Duodenal mucosa (tissue), 2 donors: ENCODE data around the gene TBRG4.

ENCODE experiments used
- H3K27ac ChIP-seq: one replicate; pipeline ENCODE4 v1.7.0; 2013; ENCODE audit warnings: low read depth, low read length
- H3K27me3 ChIP-seq, 2 donors: one replicate each; pipeline ENCODE4 v1.7.0; 2013; ENCODE audit warnings: low read length in 2 of 2, control low read depth in 1 of 2; ENCODE audit not compliant: insufficient read depth in 2 of 2, control insufficient read depth in 1 of 2
- H3K36me3 ChIP-seq, 2 donors: one replicate each; pipeline ENCODE4 v1.7.0; 2013; ENCODE audit warnings: low read length in 2 of 2, control low read depth in 1 of 2; ENCODE audit not compliant: insufficient read depth in 2 of 2, control insufficient read depth in 1 of 2
- H3K4me1 ChIP-seq, 2 donors: one replicate each; pipeline ENCODE4 v1.7.0; 2013; ENCODE audit warnings: low read length in 2 of 2, control low read depth in 1 of 2; ENCODE audit not compliant: insufficient read depth in 2 of 2, control insufficient read depth in 1 of 2
- H3K4me3 ChIP-seq, 2 donors: one replicate each; pipeline ENCODE4 v1.7.0; 2013; ENCODE audit warnings: low read length in 2 of 2, low read depth in 1 of 2
- H3K9ac ChIP-seq, 2 donors: one replicate each; pipeline ENCODE4 v1.7.0; 2013; ENCODE audit warnings: low read length in 2 of 2, low read depth in 1 of 2
- H3K9me3 ChIP-seq, 2 donors: one replicate each; pipeline ENCODE4 v1.7.0; 2013; ENCODE audit warnings: low read length in 2 of 2, control low read depth in 1 of 2; ENCODE audit not compliant: control insufficient read depth in 1 of 2

The TBRG4 gene

DNA sequence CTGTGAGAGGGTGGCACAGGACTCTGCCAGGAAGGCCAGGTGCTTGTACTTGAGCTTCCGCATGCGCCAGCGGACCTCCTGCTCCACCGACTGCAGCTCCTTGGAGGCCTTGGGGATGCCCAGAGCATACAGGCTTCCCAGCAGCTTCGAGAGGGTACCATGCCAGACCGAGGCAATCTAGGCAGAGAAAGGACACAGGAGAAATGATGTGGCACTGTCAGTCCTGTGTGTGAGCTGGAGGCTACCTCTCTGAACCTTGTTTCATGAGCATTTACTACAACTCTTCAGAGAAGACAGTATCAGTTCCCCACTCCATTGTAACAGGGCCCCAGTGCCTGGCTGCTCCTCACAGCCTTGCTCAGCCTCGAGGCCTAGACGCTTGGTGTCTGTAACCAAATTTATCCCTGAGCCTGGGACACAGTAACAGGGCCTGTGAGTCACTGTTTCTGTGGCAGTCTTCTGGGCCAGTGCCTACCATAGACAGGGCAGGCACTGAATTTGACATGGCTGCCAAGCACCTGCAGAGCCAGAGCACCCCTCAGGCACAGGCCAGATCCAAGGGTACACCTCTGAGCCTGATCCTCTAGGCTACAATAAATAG lies 5.8 kb downstream of the TBRG4 start:
- Histone ChIP-seq H3K4me1 (peaks cover 32 to 36% of the 10 kb centered on the region in 2 donors), H3K4me3 (no peak overlapping the region), H3K36me3 (peaks cover 74 to 86% of the 10 kb centered on the region in 2 donors), H3K27me3 (no peaks in the 10 kb centered on the region), H3K27ac (no peak overlapping the region), H3K9ac (no peak overlapping the region), H3K9me3 (no peaks in the 10 kb centered on the region)

DNA sequence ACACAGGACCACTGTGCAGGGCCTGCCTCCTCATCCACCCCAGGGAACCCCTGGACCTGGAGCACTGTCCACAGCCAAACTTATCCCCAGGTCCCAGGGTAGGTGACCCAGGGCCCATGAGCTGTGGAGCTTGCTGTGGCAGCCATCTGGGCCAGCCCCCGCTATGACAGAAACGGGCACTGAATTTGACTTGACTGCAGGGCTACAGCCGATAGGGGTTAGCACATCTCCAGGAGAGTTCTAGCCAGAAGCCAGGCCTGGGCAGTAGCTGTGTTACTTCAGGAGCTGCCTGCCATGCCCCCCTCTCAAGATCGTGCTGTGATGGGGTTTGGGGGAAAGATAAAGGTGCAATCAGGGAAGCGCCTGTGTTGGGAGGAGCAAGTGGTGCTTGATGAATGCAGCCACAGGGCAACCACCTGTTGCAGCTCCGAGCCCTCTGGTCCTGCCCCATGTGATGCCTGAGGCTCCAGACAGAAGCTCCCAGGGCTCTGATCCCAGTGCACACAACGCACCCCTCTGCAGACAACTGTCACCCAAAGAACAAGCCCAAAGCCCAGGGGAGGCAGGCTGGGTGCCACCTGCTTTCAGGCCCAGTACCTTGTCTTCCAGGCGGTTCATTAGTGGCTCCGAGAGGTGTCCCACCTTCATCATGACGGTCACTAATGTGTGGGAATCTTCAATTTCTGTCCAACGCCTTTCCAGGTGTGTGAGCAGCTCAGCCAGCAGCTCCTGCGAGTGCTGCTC lies 6.5 kb downstream of the TBRG4 start:
- no peaks in the 10 kb centered on the region for H3K27me3 ChIP-seq
- H3K36me3 ChIP-seq, result peaks cover 81 to 93% of the 10 kb centered on the region in 2 donors
- H3K4me3 ChIP-seq, result no peak overlapping the region
- peaks cover 27 to 29% of the 10 kb centered on the region in 2 donors for H3K4me1 ChIP-seq
- no peak overlapping the region for H3K9ac ChIP-seq
- no peak overlapping the region for H3K27ac ChIP-seq
- no peaks in the 10 kb centered on the region for H3K9me3 ChIP-seq

DNA sequence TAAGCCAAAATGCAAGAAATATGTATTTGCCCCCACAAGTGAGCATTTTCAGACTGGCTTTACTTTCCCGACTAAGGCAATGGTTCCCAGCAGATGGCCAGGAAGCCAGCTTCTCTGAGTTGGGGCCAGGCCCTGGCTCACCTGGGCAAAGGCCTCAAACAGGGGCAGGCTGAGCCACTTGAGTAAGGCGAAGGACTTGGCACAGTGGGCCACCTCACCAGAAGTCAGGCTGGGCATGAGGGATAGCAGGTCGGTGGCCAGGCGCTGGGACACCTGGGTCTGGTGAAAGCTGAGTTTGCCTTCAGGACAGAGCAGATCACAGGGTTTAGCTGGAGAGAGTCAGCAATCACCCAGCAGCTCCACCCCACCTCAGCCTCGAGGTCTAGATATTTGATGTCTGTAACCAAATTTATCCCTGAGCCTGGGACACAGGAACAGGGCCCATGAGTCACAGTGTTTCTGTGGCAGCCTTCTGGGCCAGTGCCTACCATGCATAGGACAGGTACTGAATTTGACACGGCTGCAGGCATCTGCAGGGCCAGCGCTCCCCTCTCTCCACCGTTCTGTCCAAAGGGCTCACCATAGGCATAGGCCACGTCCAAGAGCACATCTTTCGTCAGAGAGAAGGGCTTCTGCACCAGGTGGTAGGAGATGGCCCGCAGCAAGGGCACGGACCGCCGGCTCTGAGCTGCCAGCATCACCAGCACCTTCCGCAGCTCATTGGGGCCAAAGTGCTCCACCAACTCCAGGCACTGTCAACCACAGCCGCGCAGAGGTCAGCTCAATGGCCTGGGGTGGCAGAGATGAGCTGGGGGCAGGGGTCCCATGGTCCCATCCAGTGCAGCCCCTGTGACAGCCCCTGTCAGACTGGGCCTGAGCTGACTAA lies 7.3 kb downstream of the TBRG4 start:
- Histone ChIP-seq H3K27ac (no peak overlapping the region), H3K9ac (no peak overlapping the region), H3K36me3 (peaks cover 88 to 100% of the 10 kb centered on the region in 2 donors), H3K9me3 (no peaks in the 10 kb centered on the region), H3K4me3 (no peak overlapping the region), H3K4me1 (peaks cover 24 to 25% of the 10 kb centered on the region in 2 donors), H3K27me3 (no peaks in the 10 kb centered on the region)

DNA sequence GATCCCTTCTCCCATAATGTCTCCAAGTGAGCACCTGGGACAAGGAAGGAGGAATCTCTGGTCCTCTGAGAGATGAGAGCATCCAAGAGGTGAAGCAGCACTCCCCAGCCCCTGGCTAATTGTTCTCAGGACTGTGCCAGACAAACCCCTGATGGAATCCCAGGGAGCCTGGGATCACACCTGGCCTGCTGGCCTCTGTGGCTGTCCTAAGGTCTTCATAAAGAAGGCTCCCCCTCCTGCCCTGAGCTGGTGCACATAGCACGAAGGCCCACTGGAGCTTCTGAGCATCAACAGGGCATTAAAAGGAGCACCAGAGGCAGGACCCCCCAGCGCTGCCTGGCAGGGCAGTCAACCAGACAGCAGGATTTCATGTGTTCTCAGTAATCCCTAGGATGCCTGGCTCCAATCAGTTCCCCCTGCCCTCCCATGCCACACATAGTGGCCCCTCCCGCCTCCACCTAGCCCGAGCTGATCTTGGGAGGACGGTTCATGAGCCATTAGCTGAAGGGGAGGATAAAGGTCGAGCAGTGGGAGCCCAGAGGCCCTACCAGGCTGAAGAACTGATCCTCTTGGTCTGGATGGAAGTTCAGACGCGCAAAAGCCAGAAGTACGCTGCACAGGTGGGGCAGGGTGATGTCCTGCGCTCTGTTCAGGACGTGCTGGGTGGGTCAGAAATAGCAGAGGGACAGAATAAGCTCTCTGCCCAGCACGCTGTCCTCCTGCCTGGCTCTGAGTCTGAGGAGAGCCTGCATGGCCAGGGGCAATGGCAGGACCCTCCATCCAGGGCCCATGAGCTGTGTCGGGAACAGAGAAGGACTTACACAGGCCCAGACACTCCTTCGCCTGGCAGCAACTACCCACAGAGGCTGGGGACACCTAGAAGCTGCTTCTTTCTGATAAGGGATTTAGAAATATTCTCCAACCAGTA lies 8.4 kb downstream of the TBRG4 start:
- no peak overlapping the region for H3K27ac ChIP-seq
- no peaks in the 10 kb centered on the region for H3K9me3 ChIP-seq
- H3K9ac ChIP-seq, result no peak overlapping the region
- no peak overlapping the region for H3K4me3 ChIP-seq
- H3K36me3 ChIP-seq, result peaks cover 80 to 100% of the 10 kb centered on the region in 2 donors
- no peaks in the 10 kb centered on the region for H3K27me3 ChIP-seq
- H3K4me1 ChIP-seq, result peaks cover 12 to 14% of the 10 kb centered on the region in 2 donors

DNA sequence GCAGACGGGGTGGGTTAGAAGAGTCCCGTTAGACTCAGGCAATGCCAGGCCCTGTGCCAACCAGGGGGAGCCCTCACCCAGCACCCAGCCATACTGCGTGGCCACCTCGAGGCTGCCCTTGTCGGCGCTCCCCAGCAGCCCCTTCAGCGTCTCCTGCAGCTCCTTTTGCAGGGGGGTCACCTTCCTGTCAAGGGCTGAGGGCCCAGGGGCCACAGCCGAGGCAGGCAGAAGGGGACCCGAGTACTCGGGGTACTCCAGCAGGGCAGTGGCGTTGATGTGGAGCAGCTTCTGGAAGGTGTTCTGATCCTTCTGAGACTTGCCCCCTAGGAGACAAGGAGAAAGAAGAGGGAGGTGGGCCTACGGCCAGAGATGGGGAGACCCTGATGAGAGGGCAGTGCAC lies 9.7 kb downstream of the TBRG4 start:
- Histone ChIP-seq H3K4me1 (peaks cover 0 to under 1% of the 10 kb centered on the region in 2 donors), H3K4me3 (no peak overlapping the region), H3K9me3 (no peaks in the 10 kb centered on the region), H3K27ac (no peak overlapping the region), H3K27me3 (no peaks in the 10 kb centered on the region), H3K9ac (no peak overlapping the region), H3K36me3 (peaks cover 70 to 88% of the 10 kb centered on the region in 2 donors)

DNA sequence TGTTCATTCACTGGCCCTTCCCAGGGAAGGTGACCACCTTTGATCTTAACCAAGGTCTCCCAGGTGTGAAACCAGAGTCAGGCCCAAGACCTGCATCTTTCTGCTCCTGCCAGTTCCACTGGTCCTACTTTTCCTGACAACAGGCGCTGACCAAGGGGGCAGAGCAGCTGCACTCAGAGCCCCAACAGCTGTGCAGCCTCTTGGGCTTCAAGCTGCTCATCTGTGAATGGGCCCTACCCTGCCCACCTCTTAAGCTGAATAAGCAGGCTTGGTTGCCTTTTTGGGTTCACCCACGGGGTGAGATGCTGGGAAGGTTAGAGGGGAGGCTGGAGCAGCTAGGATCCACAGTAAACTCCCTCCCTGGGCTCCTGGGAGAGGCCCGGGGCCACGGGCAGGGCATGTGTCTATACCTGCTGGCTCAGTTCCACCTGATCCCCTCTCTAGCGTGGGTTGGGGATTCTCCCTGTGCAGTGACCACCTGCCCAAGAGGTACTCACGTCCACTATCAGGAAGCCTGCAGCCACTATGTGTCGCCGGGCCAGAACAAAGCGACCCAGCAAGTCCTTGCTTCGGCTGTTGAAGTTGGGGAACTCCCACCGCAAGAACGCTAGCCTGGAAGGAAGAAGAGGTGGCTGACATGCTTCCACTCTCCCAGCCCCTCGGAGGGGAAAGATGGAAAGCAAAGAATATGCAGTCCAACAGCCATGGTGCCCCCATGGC lies 10.6 kb downstream of the TBRG4 start:
- H3K36me3 ChIP-seq, result peaks cover 67 to 80% of the 10 kb centered on the region in 2 donors
- H3K9ac ChIP-seq, result no peak overlapping the region
- no peak overlapping the region for H3K27ac ChIP-seq
- H3K9me3 ChIP-seq, result no peaks in the 10 kb centered on the region
- no peaks in the 10 kb centered on the region for H3K27me3 ChIP-seq
- H3K4me1 ChIP-seq, result no peaks in the 10 kb centered on the region
- H3K4me3 ChIP-seq, result no peak overlapping the region

DNA sequence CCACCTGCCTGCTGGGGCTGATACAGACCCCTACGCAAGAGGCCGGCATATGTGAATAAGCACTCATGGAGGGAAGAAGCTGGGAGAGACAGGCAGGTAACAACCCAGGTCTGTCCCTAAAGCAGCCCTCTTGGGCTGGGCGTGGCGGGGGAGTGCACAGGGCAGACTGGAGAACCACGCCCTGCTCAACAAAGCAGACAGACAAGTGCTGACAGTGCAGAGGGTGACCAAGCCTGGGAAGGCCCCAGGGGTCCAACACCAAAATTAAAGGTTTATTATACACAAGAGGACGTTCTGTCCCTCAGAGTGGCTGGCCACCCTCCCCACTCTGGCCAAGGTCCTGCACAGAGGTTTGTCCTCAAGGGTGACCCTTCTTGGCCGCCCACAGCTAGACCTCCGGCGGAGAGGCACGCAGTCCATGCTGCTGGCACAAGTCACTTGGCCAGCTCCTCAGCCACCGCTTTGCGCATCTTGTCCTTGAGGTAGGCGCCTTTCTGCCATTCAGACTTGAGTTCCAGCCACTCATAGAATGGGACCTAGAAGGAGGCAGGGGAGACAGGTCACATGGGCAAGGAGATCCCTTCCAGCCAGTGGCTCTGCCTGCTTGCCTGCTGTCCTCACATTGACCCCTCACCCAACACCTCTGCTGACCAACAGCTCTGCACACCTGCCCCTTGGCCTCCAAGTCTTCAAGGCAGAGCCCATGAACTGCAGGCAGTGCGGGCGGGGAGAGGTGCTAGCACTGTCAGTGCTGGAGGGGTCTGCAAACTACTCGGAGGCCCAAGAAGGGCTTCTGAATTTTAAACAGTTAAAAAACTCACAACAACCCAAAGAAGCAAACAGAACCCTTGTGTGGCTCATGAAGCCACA lies 11.4 kb downstream of the TBRG4 start:
- Histone ChIP-seq H3K27me3 (no peaks in the 10 kb centered on the region), H3K36me3 (peaks cover 59 to 72% of the 10 kb centered on the region in 2 donors), H3K4me3 (no peak overlapping the region), H3K4me1 (no peaks in the 10 kb centered on the region), H3K9ac (no peak overlapping the region), H3K27ac (no peak overlapping the region), H3K9me3 (peaks cover 0 to under 1% of the 10 kb centered on the region in 2 donors)

DNA sequence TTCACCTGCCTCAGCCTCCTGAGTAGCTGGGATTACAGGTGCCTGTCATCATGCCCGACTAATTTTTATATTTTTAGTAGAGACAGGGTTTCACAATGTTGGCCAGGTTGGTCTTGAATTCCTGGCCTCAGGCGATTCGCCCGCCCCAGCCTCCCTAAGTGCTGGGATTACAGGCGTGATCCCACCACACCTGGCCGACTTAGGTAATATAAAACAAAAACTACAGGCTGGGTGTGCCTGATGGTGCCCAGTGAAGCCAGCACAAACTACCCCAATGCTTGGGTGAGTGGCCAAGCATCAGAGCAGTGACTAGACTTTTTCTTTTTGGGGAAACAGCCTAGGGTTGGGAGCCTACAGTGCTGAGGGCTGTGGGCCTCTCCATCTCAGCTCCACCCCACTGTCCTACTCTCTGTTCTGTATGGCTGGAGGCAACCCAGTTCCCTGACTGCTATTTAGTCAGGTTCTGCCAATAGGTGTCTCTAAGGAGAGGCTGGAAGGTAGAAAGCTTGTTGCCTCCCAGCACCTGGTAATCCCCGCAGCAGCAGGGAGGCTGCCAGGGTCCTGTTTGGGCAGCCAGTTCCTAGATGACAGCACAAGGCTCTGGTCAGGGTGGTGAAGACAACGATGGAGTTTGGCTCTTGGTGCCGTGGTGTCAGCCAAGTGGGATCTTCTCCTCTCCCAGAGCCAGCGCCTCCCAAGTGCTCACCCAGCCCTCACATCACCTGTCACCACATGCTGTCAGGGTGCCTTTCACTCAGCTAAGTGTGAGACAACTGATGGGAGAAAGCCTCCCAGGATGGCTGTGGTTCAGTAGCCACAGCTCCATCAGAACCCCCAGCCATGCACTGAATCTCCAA lies 12.3 kb downstream of the TBRG4 start:
- H3K4me1 ChIP-seq, result no peaks in the 10 kb centered on the region
- H3K9ac ChIP-seq, result no peak overlapping the region
- H3K27me3 ChIP-seq, result no peaks in the 10 kb centered on the region
- H3K36me3 ChIP-seq, result peaks cover 50 to 63% of the 10 kb centered on the region in 2 donors
- H3K4me3 ChIP-seq, result no peak overlapping the region
- H3K9me3 ChIP-seq, result peaks cover 0 to 6% of the 10 kb centered on the region in 2 donors
- H3K27ac ChIP-seq, result no peak overlapping the region
